ENCODE data around the gene LRRC61.

Gene LRRC61

GRCh38 chr7:150371131-150371995 is 48.2 kb downstream of the LRRC61 start:
- DNase-seq (ENCODE audit: low spot score): no peak

- DNase-seq (ENCODE audit: low spot score): no peak
Measured at GRCh38 chr7:150371996-150372270, 48.8 kb downstream of the LRRC61 start.

GRCh38 chr7:150372271-150373048 is 49.3 kb downstream of the LRRC61 start:
- no peak for DNase-seq (ENCODE audit: low spot score)

GRCh38 chr7:150373049-150373801 is 50.1 kb downstream of the LRRC61 start:
- no peak for DNase-seq (ENCODE audit: low spot score)

DNA sequence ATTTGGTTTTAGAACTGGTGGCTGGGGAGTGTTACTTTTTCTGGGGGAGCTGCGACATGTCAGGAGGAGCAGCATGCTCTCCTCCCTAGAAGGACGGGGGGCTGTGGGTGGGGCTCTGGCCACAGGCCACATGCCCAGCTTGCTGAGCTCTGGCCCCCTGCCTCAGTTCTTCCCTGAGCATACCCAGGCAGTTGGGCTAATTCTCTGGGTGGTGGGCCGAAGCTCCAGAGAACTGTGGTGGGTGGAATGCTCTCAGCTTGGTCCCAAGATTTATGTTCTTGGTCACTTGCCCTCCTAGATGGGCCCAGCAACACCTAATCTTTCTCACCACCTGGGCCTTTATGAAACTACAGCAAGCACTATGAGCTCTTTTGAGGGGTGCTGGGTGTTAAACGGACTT is 50.9 kb downstream of the LRRC61 start:
- no peak for DNase-seq (ENCODE audit: low spot score)

DNA sequence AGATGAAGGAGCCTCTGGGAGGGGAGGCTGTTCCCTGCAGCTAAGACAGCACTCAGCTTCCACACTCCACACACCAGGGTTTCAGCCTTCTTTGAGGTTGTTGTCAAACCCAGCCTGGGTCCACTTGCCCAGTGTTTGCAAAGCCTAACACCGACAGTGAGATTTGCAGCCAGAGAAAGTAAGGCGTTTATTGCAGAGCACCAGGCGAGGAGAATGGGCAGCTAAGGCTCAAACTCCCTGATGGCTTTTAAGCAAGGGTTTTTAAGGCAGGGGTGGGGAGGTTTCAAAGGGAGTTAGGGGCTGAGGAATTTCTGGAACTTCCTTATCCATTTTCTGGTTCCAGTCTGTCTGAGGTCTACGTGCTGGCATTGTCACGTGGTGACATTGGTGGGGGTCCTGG is 51.3 kb downstream of the LRRC61 start:
- DNase-seq (ENCODE audit: low spot score): no peak

- DNase-seq (ENCODE audit: low spot score): no peak
Measured at GRCh38 chr7:150375662-150376521, 52.7 kb downstream of the LRRC61 start.

DNA sequence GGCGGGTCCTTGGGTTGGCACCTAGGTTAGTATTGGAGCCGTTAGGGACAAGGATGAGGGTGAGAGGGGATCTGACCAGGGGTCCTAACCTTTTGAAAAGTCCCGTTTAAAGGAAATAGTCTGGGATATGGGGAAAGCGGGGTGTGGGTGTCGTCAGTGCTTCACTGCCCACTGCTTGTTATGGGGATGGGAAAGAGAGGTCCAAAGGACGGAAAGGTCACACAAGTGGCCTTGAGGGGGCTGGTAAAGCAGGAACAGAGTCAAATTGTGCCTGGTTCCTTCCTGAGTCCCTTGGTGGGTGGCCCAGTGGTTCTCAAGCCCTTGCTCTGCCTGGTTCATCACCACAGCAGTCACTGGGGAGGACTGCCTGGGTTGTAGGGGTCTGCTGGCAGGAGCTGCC is 53.4 kb downstream of the LRRC61 start:
- DNase-seq (ENCODE audit: low spot score): no peak

- no peak for DNase-seq (ENCODE audit: low spot score)
Measured at GRCh38 chr7:150377196-150377595, 54.0 kb downstream of the LRRC61 start.

GRCh38 chr7:150377635-150378034 is 54.5 kb downstream of the LRRC61 start:
- DNase-seq (ENCODE audit: low spot score): no peak

DNA sequence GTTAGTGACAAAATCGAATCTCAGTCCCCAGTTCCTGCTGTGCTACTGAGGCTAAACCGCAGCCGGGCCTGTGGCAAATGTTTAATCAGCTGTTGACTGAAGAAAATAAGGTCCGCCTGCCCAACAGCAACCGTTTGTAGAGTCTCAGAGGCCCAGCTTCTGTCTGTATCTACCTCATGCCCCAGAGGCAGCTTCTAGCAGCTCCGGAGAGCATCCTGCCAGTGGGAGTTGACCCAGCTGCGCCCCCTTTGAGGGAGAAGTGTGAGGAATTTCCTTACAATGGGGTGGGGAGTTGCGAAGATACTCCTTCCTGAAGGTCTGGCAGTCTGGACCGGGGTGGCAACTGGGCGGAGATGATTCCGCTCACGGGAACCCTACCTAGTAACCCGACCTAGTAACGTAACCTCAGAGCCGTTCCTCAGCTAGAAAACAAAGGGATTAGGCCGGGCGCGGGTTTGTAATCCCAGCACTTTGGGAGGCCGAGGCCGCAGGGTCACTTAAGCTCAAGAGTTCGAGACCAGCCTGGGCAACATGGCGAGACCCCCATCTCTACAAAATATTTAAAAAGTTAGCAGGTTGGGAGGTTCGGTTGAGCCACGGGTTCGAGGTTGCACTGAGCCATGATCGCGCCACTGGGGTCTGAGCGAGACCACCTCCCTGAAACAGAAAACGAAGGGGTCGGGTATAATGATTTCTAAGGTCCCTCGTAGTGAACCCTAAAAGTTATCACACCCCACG is 55.1 kb downstream of the LRRC61 start:
- no peak for DNase-seq (ENCODE audit: low spot score)

GRCh38 chr7:150378853-150379440 is 55.8 kb downstream of the LRRC61 start, which contains the start of gene ZNF775:
Gene ZNF775 (plus strand): TSS chr7:150379330. CDS start chr7:150388471, 9,141 bp downstream.
- peak; percentile 97 for DNase-seq (ENCODE audit: low spot score)

- DNase-seq (ENCODE audit: low spot score): no peak
Measured at GRCh38 chr7:150379441-150380379, 56.6 kb downstream of the LRRC61 start.

DNA sequence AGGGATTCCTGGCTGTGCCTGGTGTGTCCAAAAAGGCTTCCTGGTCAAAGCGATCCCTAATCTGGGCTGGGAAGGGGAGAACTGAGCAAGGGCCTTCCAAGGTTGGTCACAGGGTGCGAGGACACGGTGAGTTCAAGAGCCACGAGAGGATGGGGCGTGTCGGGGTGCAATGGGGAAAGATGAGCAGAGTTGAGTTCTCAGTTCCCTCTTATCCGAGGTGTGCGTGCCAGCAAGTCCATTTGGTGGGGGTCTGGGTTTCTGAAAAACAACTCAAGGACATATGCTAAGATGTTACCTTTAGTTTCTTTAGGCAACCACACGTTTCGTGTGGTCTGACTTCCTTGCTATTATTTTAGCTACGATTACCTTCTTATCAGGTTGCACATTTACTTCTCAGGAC is 57.3 kb downstream of the LRRC61 start:
- DNase-seq (ENCODE audit: low spot score): no peak

GRCh38 chr7:150381096-150381495 is 57.9 kb downstream of the LRRC61 start:
- DNase-seq (ENCODE audit: low spot score): no peak

- no peak for DNase-seq (ENCODE audit: low spot score)
Measured at GRCh38 chr7:150381785-150382122, 58.6 kb downstream of the LRRC61 start.

DNA sequence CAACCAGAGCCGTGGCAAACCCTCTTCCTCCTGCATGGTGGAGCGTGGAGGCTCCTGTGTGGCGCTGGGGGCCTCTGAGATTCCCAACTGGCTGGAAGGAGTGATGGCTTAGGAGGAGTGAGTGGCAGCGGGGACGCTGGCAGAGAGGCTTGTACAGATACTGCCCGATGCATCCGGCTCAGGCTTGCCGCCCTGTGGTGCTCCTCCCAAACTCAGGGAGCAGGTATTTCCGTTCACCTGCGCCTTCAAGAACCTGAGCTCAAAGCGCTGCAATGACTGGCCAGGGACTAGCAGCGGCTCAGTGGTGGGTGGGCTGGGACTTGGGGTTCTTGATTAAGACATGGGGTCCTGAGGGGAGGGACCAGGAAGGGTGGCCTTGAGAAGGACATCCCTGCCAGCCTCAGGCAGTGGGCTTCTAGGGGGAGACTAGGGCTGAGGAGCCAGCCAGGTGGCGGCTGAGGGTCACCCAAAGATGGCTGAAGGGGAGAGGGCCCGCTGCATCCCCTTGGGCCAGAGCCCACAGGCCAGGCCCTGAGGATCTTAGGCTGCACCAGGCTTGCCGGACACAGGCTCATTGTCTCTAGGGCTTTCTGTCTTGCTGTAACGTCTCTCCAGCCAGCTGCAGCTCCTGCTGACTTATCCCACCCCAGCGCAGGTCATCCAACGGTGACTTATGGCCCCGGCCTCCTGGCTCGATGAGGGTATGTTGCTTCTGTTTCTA is 59.1 kb downstream of the LRRC61 start:
- no peak for DNase-seq (ENCODE audit: low spot score)

GRCh38 chr7:150382844-150383225 is 59.7 kb downstream of the LRRC61 start:
- no peak for DNase-seq (ENCODE audit: low spot score)

Measured in left forelimb (tissue), 1 donor.